Inflammatory macrophage treated with lipopolysaccharide for 1 hour (primary cell): Measurements from ENCODE around the gene CBX2.
"Not testable (repeated sequence)": the region's sequence is repeated elsewhere in the genome, so short reads cannot be mapped to it uniquely, and the experiment has no call there.

Source experiments
- DNase-seq, 2 donors: peaks; one replicate each; pipeline ENCODE4 v3.0.0-alpha.2; 2020 to 2022

The CBX2 gene

GRCh38 chr17:79772726-79773125, 5.2 kb upstream of the CBX2 start:
- not testable (repeated sequence) for DNase-seq

GRCh38 chr17:79774561-79774975, 3.4 kb upstream of the CBX2 start:
- no peak for DNase-seq

- no peak for DNase-seq
Observed at GRCh38 chr17:79775632-79776031, 2.3 kb upstream of the CBX2 start.

- no peak for DNase-seq
Observed at GRCh38 chr17:79776376-79777119, 1.4 kb upstream of the CBX2 start.

GRCh38 chr17:79777120-79777893, 641 bp upstream of the CBX2 start:
- DNase-seq, result peak in 1 of 2 donors; percentile 16

- no peak for DNase-seq
Observed at GRCh38 chr17:79778504-79779083, 646 bp downstream of the CBX2 start.

- DNase-seq, result no peak
Observed at GRCh38 chr17:79779084-79779529, 1.2 kb downstream of the CBX2 start.

GRCh38 chr17:79779661-79780365, 1.9 kb downstream of the CBX2 start:
- no peak for DNase-seq

GRCh38 chr17:79781012-79781650, 3.2 kb downstream of the CBX2 start:
- no peak for DNase-seq

GRCh38 chr17:79781736-79782575, 4.0 kb downstream of the CBX2 start:
- no peak for DNase-seq

- no peak for DNase-seq
Observed at GRCh38 chr17:79783891-79784290, 5.9 kb downstream of the CBX2 start.

- DNase-seq, result no peak
Observed at GRCh38 chr17:79784353-79785016, 6.5 kb downstream of the CBX2 start.

GRCh38 chr17:79785017-79785899, 7.3 kb downstream of the CBX2 start:
- no peak for DNase-seq

GRCh38 chr17:79785900-79786810, 8.2 kb downstream of the CBX2 start:
- DNase-seq, result no peak

- no peak for DNase-seq
Observed at GRCh38 chr17:79786930-79787643, 9.1 kb downstream of the CBX2 start.

GRCh38 chr17:79788455-79788854, 10.5 kb downstream of the CBX2 start:
- no peak for DNase-seq

GRCh38 chr17:79788989-79789942, 11.3 kb downstream of the CBX2 start:
- DNase-seq, result no peak
